ENCODE measurements around the gene DICER1.

DICER1 gene

DNA sequence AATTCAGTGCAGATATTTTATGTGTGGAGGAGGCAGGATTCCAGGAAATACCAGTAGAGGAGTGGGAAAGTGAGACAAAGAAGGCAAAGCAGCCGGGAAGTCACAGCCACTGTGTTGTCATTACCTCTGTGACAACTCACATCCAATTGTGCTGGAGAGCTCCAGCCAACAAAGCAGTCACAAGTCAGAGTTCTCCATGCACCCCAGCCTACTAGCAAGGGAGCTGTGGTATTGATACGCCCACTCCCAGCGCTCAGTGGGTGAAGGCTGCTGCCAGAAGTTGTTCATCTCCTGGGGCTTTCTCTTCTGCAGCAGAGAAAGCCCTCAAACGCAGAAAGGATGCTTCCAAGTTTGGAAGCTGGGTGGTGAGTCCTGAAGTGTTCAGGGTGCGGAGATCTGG is 93.9 kb downstream of the DICER1 start:
- Histone ChIP-seq H3K9ac (no peak overlapping the region), H3K4me1 (ENCODE audit: low read depth, poor library complexity, severe bottlenecking) (no peaks in the 10 kb centered on the region), H3K27me3 (ENCODE audit: insufficient read depth, low read depth) (no peaks in the 10 kb centered on the region), H4K20me1 (ENCODE audit: insufficient read depth) (no peaks in the 10 kb centered on the region), H3K36me3 (ENCODE audit: insufficient read depth) (no peaks in the 10 kb centered on the region), H3K4me2 (no peak overlapping the region), H3K79me2 (ENCODE audit: insufficient read depth, low read depth) (no peaks in the 10 kb centered on the region), H2AFZ (ENCODE audit: low read depth) (no peak overlapping the region), H3K27ac (no peak overlapping the region), H3K4me3 (IDR thresholded peaks at IDR 0.05; ENCODE audit: insufficient read depth, low read depth, low read length) (no peak overlapping the region)
- TF ChIP-seq, protein P1, sequence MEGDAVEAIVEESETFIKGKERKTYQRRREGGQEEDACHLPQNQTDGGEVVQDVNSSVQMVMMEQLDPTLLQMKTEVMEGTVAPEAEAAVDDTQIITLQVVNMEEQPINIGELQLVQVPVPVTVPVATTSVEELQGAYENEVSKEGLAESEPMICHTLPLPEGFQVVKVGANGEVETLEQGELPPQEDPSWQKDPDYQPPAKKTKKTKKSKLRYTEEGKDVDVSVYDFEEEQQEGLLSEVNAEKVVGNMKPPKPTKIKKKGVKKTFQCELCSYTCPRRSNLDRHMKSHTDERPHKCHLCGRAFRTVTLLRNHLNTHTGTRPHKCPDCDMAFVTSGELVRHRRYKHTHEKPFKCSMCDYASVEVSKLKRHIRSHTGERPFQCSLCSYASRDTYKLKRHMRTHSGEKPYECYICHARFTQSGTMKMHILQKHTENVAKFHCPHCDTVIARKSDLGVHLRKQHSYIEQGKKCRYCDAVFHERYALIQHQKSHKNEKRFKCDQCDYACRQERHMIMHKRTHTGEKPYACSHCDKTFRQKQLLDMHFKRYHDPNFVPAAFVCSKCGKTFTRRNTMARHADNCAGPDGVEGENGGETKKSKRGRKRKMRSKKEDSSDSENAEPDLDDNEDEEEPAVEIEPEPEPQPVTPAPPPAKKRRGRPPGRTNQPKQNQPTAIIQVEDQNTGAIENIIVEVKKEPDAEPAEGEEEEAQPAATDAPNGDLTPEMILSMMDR (conservative IDR thresholded peaks at IDR 0.05; ENCODE audit: low read depth, low read length): no peak

DNA sequence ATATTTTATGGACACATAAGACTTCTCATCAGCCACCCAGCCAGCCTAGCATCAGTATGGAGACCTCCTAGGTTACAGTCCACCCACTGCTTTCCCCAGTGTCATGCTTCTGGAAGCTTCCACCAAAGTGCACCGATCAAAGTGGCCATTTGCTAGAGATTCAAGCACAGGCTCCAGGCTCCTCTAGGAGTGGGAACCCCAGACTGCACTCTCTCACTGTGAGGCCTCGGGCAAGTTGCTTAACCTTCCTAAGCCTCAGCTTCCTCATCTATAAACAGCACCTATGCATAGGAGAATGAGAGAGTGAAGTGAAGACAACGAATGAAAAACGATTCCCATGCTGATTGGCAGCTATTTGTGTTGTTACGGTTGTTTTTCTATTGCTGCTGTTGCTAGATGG is 94.4 kb downstream of the DICER1 start:
- H3K27me3 ChIP-seq (ENCODE audit: insufficient read depth, low read depth): no peaks in the 10 kb centered on the region
- H3K4me1 ChIP-seq (ENCODE audit: low read depth, poor library complexity, severe bottlenecking): no peaks in the 10 kb centered on the region
- H3K27ac ChIP-seq: no peak overlapping the region
- no peak overlapping the region for H3K4me3 ChIP-seq (IDR thresholded peaks at IDR 0.05; ENCODE audit: insufficient read depth, low read depth, low read length)
- no peak overlapping the region for H3K9ac ChIP-seq
- TF ChIP-seq, protein P1 (conservative IDR thresholded peaks at IDR 0.05; ENCODE audit: low read depth, low read length): no peak
- no peaks in the 10 kb centered on the region for H4K20me1 ChIP-seq (ENCODE audit: insufficient read depth)
- H3K36me3 ChIP-seq (ENCODE audit: insufficient read depth): no peaks in the 10 kb centered on the region
- no peaks in the 10 kb centered on the region for H3K79me2 ChIP-seq (ENCODE audit: insufficient read depth, low read depth)
- H3K4me2 ChIP-seq: no peak overlapping the region
- no peak overlapping the region for H2AFZ ChIP-seq (ENCODE audit: low read depth)

DNA sequence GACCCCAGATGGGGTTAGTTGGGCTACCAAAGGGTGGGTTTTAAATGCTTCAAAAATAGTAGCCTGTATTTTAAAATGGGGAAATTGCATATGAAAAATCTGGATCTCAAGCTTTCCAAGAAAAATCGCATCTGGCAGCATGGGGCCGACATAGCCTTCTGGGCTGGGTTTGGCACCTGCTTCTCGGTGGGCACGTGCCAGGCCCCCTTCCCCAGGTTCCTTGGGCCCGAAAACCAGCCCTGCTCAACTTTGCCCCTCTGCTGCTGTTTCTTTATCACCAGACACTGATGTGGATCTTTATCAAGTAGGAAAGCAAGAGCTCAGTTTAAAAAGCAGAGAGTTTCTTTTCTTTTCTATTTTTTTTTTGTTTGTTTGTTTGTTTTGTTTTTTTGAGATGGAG is 95.1 kb downstream of the DICER1 start:
- Histone ChIP-seq H3K27ac (no peak overlapping the region), H4K20me1 (ENCODE audit: insufficient read depth) (no peaks in the 10 kb centered on the region), H3K4me2 (no peak overlapping the region), H3K79me2 (ENCODE audit: insufficient read depth, low read depth) (no peaks in the 10 kb centered on the region), H3K9ac (no peak overlapping the region), H3K36me3 (ENCODE audit: insufficient read depth) (no peaks in the 10 kb centered on the region), H3K27me3 (ENCODE audit: insufficient read depth, low read depth) (no peaks in the 10 kb centered on the region), H3K4me3 (IDR thresholded peaks at IDR 0.05; ENCODE audit: insufficient read depth, low read depth, low read length) (no peak overlapping the region), H2AFZ (ENCODE audit: low read depth) (no peak overlapping the region), H3K4me1 (ENCODE audit: low read depth, poor library complexity, severe bottlenecking) (no peaks in the 10 kb centered on the region)
- TF ChIP-seq, protein P1 (conservative IDR thresholded peaks at IDR 0.05; ENCODE audit: low read depth, low read length): no peak

DNA sequence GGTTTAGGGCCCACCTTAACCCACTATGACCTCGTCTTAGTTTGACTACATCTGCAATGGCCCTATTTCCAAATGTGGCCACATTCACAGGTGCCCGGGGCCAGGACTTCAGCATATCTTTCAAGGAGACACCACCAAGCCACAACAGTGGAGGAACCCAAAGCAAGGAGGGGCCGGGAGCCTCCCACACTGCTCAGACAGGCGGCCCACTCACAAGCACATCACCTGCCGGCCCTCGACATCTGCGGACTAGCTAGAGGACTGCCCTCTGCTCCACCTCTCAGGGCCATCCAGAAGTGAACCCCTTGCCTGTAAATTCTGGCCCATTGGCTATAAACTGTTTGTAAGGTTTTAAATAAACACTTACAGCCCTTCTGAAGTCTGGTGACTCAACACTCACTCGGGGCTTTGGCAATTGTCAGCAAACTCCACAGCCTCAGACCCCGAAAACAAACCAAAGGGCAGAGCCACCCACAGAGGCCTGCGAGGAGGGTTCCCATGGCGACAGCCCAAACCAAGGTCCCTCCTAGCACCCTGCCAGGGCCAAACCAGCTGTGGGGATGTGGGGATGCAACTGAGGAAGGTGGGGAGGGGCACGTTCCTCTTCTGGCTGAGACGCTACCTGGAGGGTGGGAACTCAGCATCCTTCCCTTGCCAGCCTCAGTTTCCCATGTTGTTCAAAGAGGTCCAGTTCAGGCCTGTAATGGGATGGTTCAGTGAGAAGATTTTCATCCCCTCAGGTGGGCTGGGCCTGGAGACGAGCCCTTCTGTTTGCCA is 95.8 kb downstream of the DICER1 start:
- no peak overlapping the region for H3K27ac ChIP-seq

More for the DNA sequence above, 95.8 kb downstream of the DICER1 start:
- no peak overlapping the region for H3K4me3 ChIP-seq (IDR thresholded peaks at IDR 0.05; ENCODE audit: insufficient read depth, low read depth, low read length)
- H3K4me1 ChIP-seq (ENCODE audit: low read depth, poor library complexity, severe bottlenecking): no peaks in the 10 kb centered on the region
- no peak overlapping the region for H2AFZ ChIP-seq (ENCODE audit: low read depth)
- H3K36me3 ChIP-seq (ENCODE audit: insufficient read depth): no peaks in the 10 kb centered on the region
- no peaks in the 10 kb centered on the region for H3K79me2 ChIP-seq (ENCODE audit: insufficient read depth, low read depth)
- no peak overlapping the region for H3K9ac ChIP-seq
- H3K27me3 ChIP-seq (ENCODE audit: insufficient read depth, low read depth): no peaks in the 10 kb centered on the region
- no peak overlapping the region for H3K4me2 ChIP-seq
- TF ChIP-seq, protein P1 (conservative IDR thresholded peaks at IDR 0.05; ENCODE audit: low read depth, low read length): no peak
- H4K20me1 ChIP-seq (ENCODE audit: insufficient read depth): no peaks in the 10 kb centered on the region

Measured in KMS-11 (cell line).